Neural cell (in vitro differentiated cells): Measurements from ENCODE around the gene OR2J1. TPM values are rescaled to one million over a fixed set of nuclear protein-coding genes. Genes with fewer than 3 reads are reported as not detected.
"Not testable (repeated sequence)": the region's sequence is repeated elsewhere in the genome, so short reads cannot be mapped to it uniquely, and the experiment has no call there.

Source experiments
- H2AFZ ChIP-seq: fragments of 200-600, 300-800 bp; sonication (generic), shearing (Covaris generic); 2 replicates; pipeline ENCODE4 v1.6.0; 2014; ENCODE audit warnings: low read depth, mild to moderate bottlenecking, antibody characterized with exemption, low read length, moderate library complexity
- H3F3A ChIP-seq: fragments of 200-600 bp; shearing (Covaris generic); 2 replicates; pipeline ENCODE4 v1.6.1; 2016; ENCODE audit warnings: mild to moderate bottlenecking, moderate library complexity, mixed read lengths, antibody characterized with exemption, low read length; ENCODE audit not compliant: insufficient read depth, poor library complexity, severe bottlenecking
- H3K27ac ChIP-seq: fragments of 200-600, 300-800 bp; sonication (generic), shearing (Covaris generic); 2 replicates; pipeline ENCODE4 v1.5.1; 2014; ENCODE audit warnings: mild to moderate bottlenecking, low read length, moderate library complexity
- H3K27me3 ChIP-seq: fragments of 300-800, 200-600 bp; sonication (generic), shearing (Covaris generic); 2 replicates; pipeline ENCODE4 v1.6.0; 2014; ENCODE audit warnings: mild to moderate bottlenecking, low read depth, low read length, moderate library complexity; ENCODE audit not compliant: insufficient read depth
- H3K36me3 ChIP-seq: fragments of 300-800, 200-600 bp; sonication (generic), shearing (Covaris generic); 2 replicates; pipeline ENCODE4 v1.5.1; 2014; ENCODE audit warnings: mild to moderate bottlenecking, antibody characterized with exemption, low read length, moderate library complexity; ENCODE audit not compliant: insufficient read depth
- H3K4me2 ChIP-seq: fragments of 300-800, 200-600 bp; sonication (generic), shearing (Covaris generic); 2 replicates; pipeline ENCODE4 v1.6.0; 2014; ENCODE audit warnings: mild to moderate bottlenecking, low read length
- H3K4me3 ChIP-seq: fragments of 300-800, 200-600 bp; sonication (generic), shearing (Covaris generic); 2 replicates; pipeline ENCODE4 v1.5.1; 2014; ENCODE audit warnings: mild to moderate bottlenecking, low read length, moderate library complexity
- H3K79me2 ChIP-seq: fragments of 200-600 bp; shearing (Covaris generic); replicated peaks from 2 replicates; pipeline ENCODE4 v1.6.0; 2014; ENCODE audit warnings: mild to moderate bottlenecking, low read length, moderate library complexity; ENCODE audit not compliant: insufficient read depth
- H3K9ac ChIP-seq: fragments of 300-800, 200-600 bp; sonication (generic), shearing (Covaris generic); 2 replicates; pipeline ENCODE4 v1.6.1; 2016; ENCODE audit warnings: mild to moderate bottlenecking, low read length, mixed read lengths
- H3K9me2 ChIP-seq: fragments of 200-600 bp; shearing (Covaris generic); 2 replicates; pipeline ENCODE4 v1.6.1; 2016; ENCODE audit warnings: mild to moderate bottlenecking, low read length, mixed read lengths; ENCODE audit not compliant: insufficient read depth
- H3K9me3 ChIP-seq: fragments of 200-600, 300-800 bp; sonication (generic), shearing (Covaris generic); 2 replicates; pipeline ENCODE4 v1.6.1; 2016; ENCODE audit warnings: mild to moderate bottlenecking, mixed run types, low read length, moderate library complexity, mixed read lengths
- H4K20me1 ChIP-seq: fragments of 200-600 bp; shearing (Covaris generic); 2 replicates; pipeline ENCODE4 v1.6.1; 2016; ENCODE audit warnings: mild to moderate bottlenecking, mixed run types; ENCODE audit not compliant: insufficient read depth
- CTCF ChIP-seq: fragments of 450-650 bp; IDR thresholded peaks from 2 replicates; pipeline ENCODE4 v1.5.1; 2014; ENCODE audit warnings: antibody characterized with exemption, mild to moderate bottlenecking, moderate library complexity; ENCODE audit not compliant: poor library complexity, severe bottlenecking
- EP300 ChIP-seq: fragments of 450-650 bp; conservative IDR thresholded peaks from 2 replicates; pipeline ENCODE4 v1.6.1; 2014; ENCODE audit warnings: antibody characterized with exemption, mild to moderate bottlenecking, moderate library complexity; ENCODE audit not compliant: poor library complexity, severe bottlenecking
- EZH2 ChIP-seq: fragments of 200-600, 300-800 bp; shearing (Covaris generic), sonication (generic); IDR thresholded peaks from 2 replicates; pipeline ENCODE4 v1.6.1; 2014; ENCODE audit warnings: antibody characterized with exemption, low read length, borderline replicate concordance, mild to moderate bottlenecking; ENCODE audit not compliant: insufficient read depth, poor library complexity, severe bottlenecking
- MXI1 ChIP-seq: fragments of 450-650 bp; conservative IDR thresholded peaks from 2 replicates; pipeline ENCODE4 v1.6.1; 2014; ENCODE audit warnings: antibody characterized with exemption, mild to moderate bottlenecking; ENCODE audit not compliant: poor library complexity, severe bottlenecking
- POLR2AphosphoS5 ChIP-seq: IDR thresholded peaks from 2 replicates; pipeline ENCODE4 v1.6.1; 2012
- RAD21 ChIP-seq: fragments of 450-650 bp; conservative IDR thresholded peaks from 2 replicates; pipeline ENCODE4 v1.6.1; 2014; ENCODE audit warnings: antibody characterized with exemption, mild to moderate bottlenecking, moderate library complexity
- REST ChIP-seq: IDR thresholded peaks from 2 replicates; pipeline ENCODE4 v1.6.1; 2012; ENCODE audit warnings: borderline replicate concordance
- SMC3 ChIP-seq: fragments of 450-650 bp; conservative IDR thresholded peaks from 2 replicates; pipeline ENCODE4 v1.6.1; 2014; ENCODE audit warnings: antibody characterized with exemption, mild to moderate bottlenecking, moderate library complexity; ENCODE audit not compliant: poor library complexity
- TAF1 ChIP-seq: IDR thresholded peaks from 2 replicates; pipeline ENCODE4 v1.6.1; 2012; ENCODE audit warnings: low read depth
- polyA plus RNA-seq: library from polyadenylated mRNA; depleted of rRNA; stranded (reverse); fragments of >200 nt; gene quantifications from 2 replicates; pipeline ENCODE4 v1.2.3, GENCODE V29; 2014

Gene OR2J1
- polyA plus RNA-seq, 1 donor from 2014 or later = not detected

- Histone ChIP-seq H3K4me2 (no peak within 1 kb of the TSS), H3K4me3 (no peak within 1 kb of the TSS), H3F3A (no peaks in the 10 kb centered on the region), H3K9ac (no peak within 1 kb of the TSS), H3K27ac (no peak within 1 kb of the TSS), H3K79me2 (no peaks in the 10 kb centered on the region), H3K9me2 (no peaks in the 10 kb centered on the region), H3K9me3 (no peaks in the 10 kb centered on the region), H3K36me3 (no peaks in the 10 kb centered on the region), H4K20me1 (no peaks in the 10 kb centered on the region), H3K27me3 (no peaks in the 10 kb centered on the region), H2AFZ (no peak within 1 kb of the TSS)
- TF ChIP-seq REST = no peak
- no peak for TF ChIP-seq TAF1
- no peak for TF ChIP-seq RAD21
- TF ChIP-seq POLR2AphosphoS5 = no peak
- no peak for TF ChIP-seq CTCF
- TF ChIP-seq SMC3 = no peak
- no peak for TF ChIP-seq EZH2
- no peak for TF ChIP-seq MXI1
- no peak for TF ChIP-seq EP300
These were observed 8.5 kb downstream of the OR2J1 start, which contains the start of gene OR2J3 for GRCh38 chr6:29107758-29108157. OR2J3 (plus strand) TSS chr6:29108058; CDS start chr6:29111891, 3,833 bp downstream.

GRCh38 chr6:29112135-29112534, 12.8 kb downstream of the OR2J1 start:
- Histone ChIP-seq H3K27ac (no peak overlapping the region), H3K9ac (no peak overlapping the region), H3K27me3 (no peaks in the 10 kb centered on the region), H3K36me3 (no peaks in the 10 kb centered on the region), H3K4me2 (no peak overlapping the region), H4K20me1 (no peaks in the 10 kb centered on the region), H3K79me2 (no peaks in the 10 kb centered on the region), H2AFZ (no peak overlapping the region), H3F3A (peaks cover 7% of the 10 kb centered on the region), H3K4me3 (no peak overlapping the region), H3K9me3 (no peaks in the 10 kb centered on the region), H3K9me2 (no peaks in the 10 kb centered on the region)
- no peak for TF ChIP-seq RAD21
- no peak for TF ChIP-seq TAF1
- no peak for TF ChIP-seq CTCF
- TF ChIP-seq MXI1 = no peak
- no peak for TF ChIP-seq SMC3
- no peak for TF ChIP-seq EZH2
- TF ChIP-seq REST = no peak
- no peak for TF ChIP-seq EP300
- no peak for TF ChIP-seq POLR2AphosphoS5

GRCh38 chr6:29114964-29115363, 15.7 kb downstream of the OR2J1 start:
- not testable (repeated sequence) for H2AFZ ChIP-seq, H3K27ac ChIP-seq, H3F3A ChIP-seq, H3K27me3 ChIP-seq, H3K4me2 ChIP-seq, H3K9me3 ChIP-seq, H3K36me3 ChIP-seq, H3K79me2 ChIP-seq, H3K9ac ChIP-seq, H3K4me3 ChIP-seq, H4K20me1 ChIP-seq, H3K9me2 ChIP-seq
